ENCODE data around the gene ST6GALNAC4. TPM values are rescaled to one million over a fixed set of nuclear protein-coding genes. Genes with fewer than 3 reads are reported as not detected.

Gene ST6GALNAC4
- total RNA-seq, 2 experiments from 2014 or later = 37.0 to 39.7 TPM

DNA sequence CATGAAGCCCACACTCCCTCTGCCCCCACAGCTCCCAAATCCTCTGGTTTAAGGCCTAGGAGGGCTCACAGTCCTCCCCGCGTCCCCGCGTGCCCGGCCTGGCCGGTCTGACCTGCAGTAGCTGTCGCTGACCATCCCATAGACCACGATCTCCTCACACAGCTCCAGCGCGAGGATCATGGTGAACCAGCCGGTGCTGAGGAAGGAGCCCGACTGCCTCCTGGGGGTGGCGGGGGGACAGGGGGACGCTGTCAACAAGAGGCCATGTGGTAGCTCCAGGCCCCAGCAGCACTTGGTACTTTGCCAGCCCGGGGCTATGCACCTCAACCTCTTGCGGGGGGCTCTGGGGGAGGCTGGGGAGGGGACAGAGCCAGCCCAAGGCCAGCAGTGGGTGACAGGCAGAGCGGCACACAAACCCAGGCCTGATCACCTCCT, 7.0 kb downstream of the ST6GALNAC4 start:
- Mint-ChIP-seq H3K4me3 (no peak overlapping the region), H3K9me3 (ENCODE audit: insufficient read depth) (no peaks in the 10 kb centered on the region), H3K36me3 (ENCODE audit: low read depth) (peaks cover 53% of the 10 kb centered on the region), H3K4me1 (ENCODE audit: low read depth) (peaks cover 72% of the 10 kb centered on the region), H3K27me3 (ENCODE audit: low read depth) (no peaks in the 10 kb centered on the region), H3K27ac (no peak overlapping the region)
- ATAC-seq (no peak), DNase-seq (no peak)
- ChIA-PET CTCF (interaction anchor here (1.0 to 2.0 kb wide), 8 partner anchors 10 to 143 kb away, joined by 3 to 6 read pairs (median 4); no protein-coding TSS in a partner anchor), POLR2A (interaction anchor here (0.6 kb wide), 1 partner anchor 125 kb away, joined by 3 read pairs; no protein-coding TSS in a partner anchor)

DNA sequence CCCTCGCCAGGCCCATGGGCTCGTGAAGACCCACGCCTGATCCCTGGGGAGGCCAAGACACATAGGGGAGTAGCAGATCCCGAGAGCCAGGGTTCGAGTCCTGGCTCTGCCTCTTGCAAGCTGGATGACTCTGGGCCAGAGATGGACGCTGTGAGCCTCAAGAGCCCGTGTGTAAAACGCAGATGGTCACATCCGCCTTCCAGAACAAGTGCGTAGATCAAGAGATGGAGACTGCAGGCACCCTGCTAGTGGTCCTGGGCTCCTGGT, 8.2 kb downstream of the ST6GALNAC4 start:
- Mint-ChIP-seq H3K4me3 (no peak overlapping the region), H3K9me3 (ENCODE audit: insufficient read depth) (no peaks in the 10 kb centered on the region), H3K27ac (peak overlapping the region; percentile 11), H3K4me1 (ENCODE audit: low read depth) (peaks cover 73% of the 10 kb centered on the region), H3K36me3 (ENCODE audit: low read depth) (peaks cover 57% of the 10 kb centered on the region), H3K27me3 (ENCODE audit: low read depth) (no peaks in the 10 kb centered on the region)
- DNase-seq (no peak), ATAC-seq (no peak)
- POLR2A ChIA-PET = no interaction called here
- CTCF ChIA-PET = no interaction called here

DNA sequence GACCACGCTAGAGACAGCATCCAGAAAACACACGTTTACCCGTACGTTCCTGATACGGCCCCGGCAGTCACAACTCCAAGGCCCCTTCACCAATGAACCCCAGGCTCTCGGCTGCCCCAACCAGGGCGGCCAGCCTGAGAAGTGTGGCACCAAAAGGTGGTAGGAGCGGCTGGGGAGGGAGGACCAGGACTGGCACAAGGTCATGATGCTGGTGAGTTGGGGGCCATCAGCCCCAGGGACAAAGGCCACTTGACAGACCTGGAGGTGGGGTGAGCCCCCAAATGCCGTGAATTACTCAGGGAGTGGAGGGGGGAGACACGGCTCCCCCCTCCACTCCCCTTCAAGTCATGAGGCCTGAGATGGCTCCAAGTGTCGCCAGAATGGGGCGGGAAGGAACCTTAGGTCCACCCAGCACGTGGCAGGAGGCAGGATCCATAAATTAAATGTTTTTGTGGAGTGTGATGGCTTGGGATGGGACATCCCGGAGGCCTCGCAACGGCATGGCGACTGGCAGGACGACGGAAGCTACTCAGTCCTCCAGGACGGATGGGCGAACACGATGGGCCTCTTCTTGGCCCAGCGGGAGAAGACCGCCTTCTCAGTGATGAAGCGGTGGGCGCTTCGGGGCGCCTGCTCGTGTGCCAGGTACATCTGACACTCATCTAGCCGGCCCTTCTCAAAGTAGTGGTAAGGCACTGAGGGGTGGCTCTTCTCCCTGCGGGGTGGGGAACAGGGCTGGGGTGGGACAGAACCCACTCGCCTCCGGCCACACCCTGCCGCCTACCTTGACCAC, 8.8 kb downstream of the ST6GALNAC4 start:
- H3K4me1 Mint-ChIP-seq (ENCODE audit: low read depth) = peaks cover 75% of the 10 kb centered on the region
- no peaks in the 10 kb centered on the region for H3K9me3 Mint-ChIP-seq (ENCODE audit: insufficient read depth)
- CTCF ChIA-PET = interaction anchor here (0.7 to 5.4 kb wide), 2 partner anchors 8 to 210 kb away, joined by 3 to 34 read pairs; partner anchors contain the start of gene ST6GALNAC4
- no peak for ATAC-seq
- H3K36me3 Mint-ChIP-seq (ENCODE audit: low read depth) = peaks cover 57% of the 10 kb centered on the region
- H3K27me3 Mint-ChIP-seq (ENCODE audit: low read depth) = no peaks in the 10 kb centered on the region
- DNase-seq = no peak
- H3K4me3 Mint-ChIP-seq = no peak overlapping the region
- POLR2A ChIA-PET = no interaction called here
- H3K27ac Mint-ChIP-seq = peak overlapping the region; percentile 51

DNA sequence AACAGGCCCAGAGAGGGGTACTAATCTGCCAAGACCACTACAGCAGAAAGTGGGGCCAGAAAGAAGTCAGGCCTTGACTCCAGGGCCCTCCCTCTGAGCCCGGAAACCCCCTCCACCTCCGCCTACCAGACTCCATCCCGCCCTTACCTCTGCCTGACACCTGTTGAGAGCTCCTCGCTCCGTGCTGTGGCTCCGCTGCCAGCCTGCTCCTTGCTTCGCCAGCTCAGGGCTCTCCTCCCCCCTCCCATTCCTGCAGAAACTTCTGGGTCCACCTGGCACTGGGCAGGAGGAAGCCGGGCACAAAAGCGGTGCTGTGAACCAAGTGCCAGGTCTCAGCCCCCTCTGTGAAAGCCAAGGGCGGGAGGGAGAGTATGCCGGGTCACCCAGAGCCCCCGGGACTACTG, 11.1 kb downstream of the ST6GALNAC4 start:
- Mint-ChIP-seq H3K4me3 (peak overlapping the region; percentile 92), H3K27ac (peak overlapping the region; percentile 100), H3K36me3 (ENCODE audit: low read depth) (peaks cover 38% of the 10 kb centered on the region), H3K9me3 (ENCODE audit: insufficient read depth) (no peaks in the 10 kb centered on the region), H3K27me3 (ENCODE audit: low read depth) (no peaks in the 10 kb centered on the region), H3K4me1 (ENCODE audit: low read depth) (peaks cover 65% of the 10 kb centered on the region)
- ChIA-PET CTCF (interaction anchor here (0.7 to 5.4 kb wide), 7 partner anchors 10 to 212 kb away, joined by 3 to 34 read pairs (median 3); partner anchors contain the start of genes ST6GALNAC4 and TOR2A), POLR2A (interaction anchor here (1.1 to 4.3 kb wide), 6 partner anchors 10 to 123 kb away, joined by 3 to 81 read pairs (median 4); partner anchors contain the start of genes CDK9 and ST6GALNAC4)
- ATAC-seq (peak; percentile 52), DNase-seq (peak; percentile 69)

DNA sequence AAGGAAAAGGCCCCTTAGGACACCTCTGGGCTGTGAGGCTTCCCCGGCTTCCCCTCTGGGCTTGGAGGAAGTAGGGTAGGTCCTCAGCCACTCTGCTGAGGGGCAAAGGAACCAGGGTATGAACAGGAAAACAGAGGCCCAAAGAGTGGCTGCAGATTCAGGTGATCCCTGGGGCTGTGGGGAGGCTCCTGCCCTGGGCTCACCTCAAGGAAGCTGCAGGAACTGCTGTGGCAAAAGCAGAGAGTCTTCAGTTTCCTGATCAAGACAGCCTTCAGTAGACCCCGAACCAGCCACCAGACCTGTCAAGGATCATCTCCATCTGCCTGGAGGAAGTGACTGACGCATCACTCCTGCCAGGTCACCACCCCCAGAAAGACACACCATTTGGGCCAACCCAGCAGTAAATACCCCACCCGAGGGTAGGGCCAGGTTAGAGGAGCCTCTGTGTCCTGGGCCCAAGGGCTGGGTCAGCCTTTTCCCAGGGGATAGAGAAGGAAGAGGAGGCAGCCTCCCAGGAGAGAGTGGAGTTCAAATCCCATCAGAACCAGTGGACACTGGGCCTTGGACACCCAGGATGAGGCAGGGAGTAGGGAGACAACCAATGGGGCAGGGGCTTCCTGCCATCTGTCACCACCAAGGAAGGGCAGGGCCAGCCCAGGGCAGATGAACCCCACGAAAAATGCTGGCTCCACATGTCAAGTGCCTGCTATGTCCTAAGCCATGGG, 11.7 kb downstream of the ST6GALNAC4 start:
- ChIA-PET POLR2A (interaction anchor here (1.0 to 4.3 kb wide), 5 partner anchors 10 to 122 kb away, joined by 3 to 81 read pairs (median 5); partner anchors contain the start of gene ST6GALNAC4), CTCF (interaction anchor here (0.7 to 5.4 kb wide), 8 partner anchors 11 to 212 kb away, joined by 3 to 34 read pairs (median 4); partner anchors contain the start of genes ST6GALNAC4 and TOR2A)
- H3K4me1 Mint-ChIP-seq (ENCODE audit: low read depth) = peaks cover 60% of the 10 kb centered on the region
- no peaks in the 10 kb centered on the region for H3K27me3 Mint-ChIP-seq (ENCODE audit: low read depth)
- H3K27ac Mint-ChIP-seq = peak overlapping the region; percentile 100
- ATAC-seq = peak; percentile 51
- H3K4me3 Mint-ChIP-seq = peak overlapping the region; percentile 92
- peak; percentile 80 for DNase-seq
- H3K36me3 Mint-ChIP-seq (ENCODE audit: low read depth) = peaks cover 32% of the 10 kb centered on the region
- no peaks in the 10 kb centered on the region for H3K9me3 Mint-ChIP-seq (ENCODE audit: insufficient read depth)

DNA sequence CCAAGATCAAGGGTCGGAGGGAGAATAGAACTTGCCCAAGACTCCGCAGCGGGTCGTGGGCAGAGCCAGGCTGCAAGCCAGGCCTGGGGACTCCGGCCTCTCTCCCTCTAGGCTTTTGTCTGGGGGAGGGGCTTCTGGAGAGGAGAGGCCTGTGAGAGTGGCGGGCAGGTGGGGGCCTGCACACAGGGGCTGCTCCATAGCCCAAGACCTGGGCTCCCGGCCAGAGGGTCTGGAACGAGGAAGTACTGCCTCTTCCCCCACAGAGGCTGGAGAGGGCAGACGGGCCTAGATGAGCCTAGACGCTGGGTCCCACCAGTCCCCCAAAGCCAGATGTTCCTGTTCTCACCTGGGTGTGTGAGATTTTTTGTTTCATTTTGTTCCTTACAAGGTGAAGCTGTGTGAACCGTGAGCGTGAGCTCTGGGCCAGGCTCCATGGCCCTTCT, 12.3 kb downstream of the ST6GALNAC4 start:
- Mint-ChIP-seq H3K4me3 (peak overlapping the region; percentile 92), H3K27me3 (ENCODE audit: low read depth) (no peaks in the 10 kb centered on the region), H3K27ac (peak overlapping the region; percentile 100), H3K9me3 (ENCODE audit: insufficient read depth) (no peaks in the 10 kb centered on the region), H3K36me3 (ENCODE audit: low read depth) (peaks cover 34% of the 10 kb centered on the region), H3K4me1 (ENCODE audit: low read depth) (peaks cover 63% of the 10 kb centered on the region)
- DNase-seq = no peak
- ChIA-PET POLR2A (interaction anchor here (1.0 to 4.3 kb wide), 4 partner anchors 11 to 111 kb away, joined by 3 to 81 read pairs (median 4); partner anchors contain the start of gene ST6GALNAC4), CTCF (interaction anchor here (1.0 to 5.4 kb wide), 6 partner anchors 11 to 170 kb away, joined by 3 to 34 read pairs (median 4); partner anchors contain the start of genes CDK9, ST6GALNAC4 and TOR2A)
- peak; percentile 6 for ATAC-seq

DNA sequence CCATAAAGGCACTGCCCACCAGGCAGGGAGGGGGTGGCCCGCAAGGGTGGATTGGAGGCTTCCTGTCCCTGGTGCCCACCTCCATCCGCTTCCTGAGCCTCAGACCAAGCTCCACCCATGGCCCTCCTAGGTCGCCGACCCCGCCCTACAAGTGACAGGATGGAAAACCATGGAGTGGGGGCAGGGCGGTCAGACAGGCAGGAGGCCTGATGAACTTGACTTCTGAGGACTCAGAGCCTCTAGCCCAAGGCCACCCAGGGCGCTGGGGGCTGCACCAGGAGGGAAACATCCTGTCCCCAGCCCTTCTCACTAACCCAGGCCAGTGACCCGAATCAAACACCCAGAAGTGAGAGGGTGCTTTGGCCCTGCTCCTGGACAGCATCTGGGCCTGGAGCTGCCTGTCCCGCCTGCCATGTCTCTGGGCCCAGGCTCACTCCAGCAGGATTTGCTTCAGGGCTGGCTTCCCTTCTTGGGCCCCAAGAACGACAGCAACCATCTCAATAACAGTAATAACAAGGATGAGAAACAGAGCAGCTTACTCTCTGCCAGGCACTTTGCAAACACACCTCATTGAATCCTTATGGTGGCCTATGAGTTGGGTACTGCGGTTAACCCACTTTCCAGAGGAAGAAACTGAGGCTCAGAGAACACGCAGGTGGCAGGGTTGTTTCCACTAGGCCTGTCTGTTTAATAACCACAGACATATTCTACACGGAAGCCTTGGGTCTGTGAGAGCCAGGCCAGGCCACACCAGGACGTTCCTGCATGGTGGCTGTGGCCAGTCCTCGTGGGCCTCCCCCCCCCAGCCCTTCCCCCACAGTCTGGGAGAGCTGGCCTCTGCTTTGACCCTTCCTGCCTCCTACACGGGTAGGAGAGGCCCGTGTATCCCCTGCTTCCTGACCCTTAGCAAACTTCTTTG, 13.0 kb downstream of the ST6GALNAC4 start:
- Mint-ChIP-seq H3K27ac (peak overlapping the region; percentile 100), H3K36me3 (ENCODE audit: low read depth) (peaks cover 34% of the 10 kb centered on the region), H3K9me3 (ENCODE audit: insufficient read depth) (no peaks in the 10 kb centered on the region), H3K27me3 (ENCODE audit: low read depth) (no peaks in the 10 kb centered on the region), H3K4me3 (peak overlapping the region; percentile 92), H3K4me1 (ENCODE audit: low read depth) (peaks cover 62% of the 10 kb centered on the region)
- POLR2A ChIA-PET = interaction anchor here (0.6 to 4.3 kb wide), 8 partner anchors 11 to 167 kb away, joined by 3 to 81 read pairs (median 4); partner anchors contain the start of genes PIP5KL1 and ST6GALNAC4
- ATAC-seq (peak; percentile 37), DNase-seq (peak; percentile 94)
- CTCF ChIA-PET = interaction anchor here (1.0 to 5.4 kb wide), 8 partner anchors 10 to 169 kb away, joined by 3 to 34 read pairs (median 3); partner anchors contain the start of genes CDK9, ST6GALNAC4 and TOR2A

- peak; percentile 77 for ATAC-seq
- H3K4me1 Mint-ChIP-seq (ENCODE audit: low read depth) = peaks cover 39% of the 10 kb centered on the region
- peaks cover under 1% of the 10 kb centered on the region for H3K9me3 Mint-ChIP-seq (ENCODE audit: insufficient read depth)
- H3K4me3 Mint-ChIP-seq = peak within 1 kb of the TSS; percentile 83
- DNase-seq = peak; percentile 73
- POLR2A ChIA-PET = interaction anchor here (0.5 to 2.8 kb wide), 7 partner anchors 9 to 128 kb away, joined by 3 to 12 read pairs (median 4); partner anchors contain the start of genes ENG and ST6GALNAC4
- peaks cover 47% of the 10 kb centered on the region for H3K36me3 Mint-ChIP-seq (ENCODE audit: low read depth)
- H3K27ac Mint-ChIP-seq = peak within 1 kb of the TSS; percentile 86
- CTCF ChIA-PET = interaction anchor here (1.3 to 3.8 kb wide), 5 partner anchors 10 to 164 kb away, joined by 4 to 13 read pairs (median 7); partner anchors contain the start of genes ST6GALNAC4 and TOR2A
- no peaks in the 10 kb centered on the region for H3K27me3 Mint-ChIP-seq (ENCODE audit: low read depth)
Observed at GRCh38 chr9:127899128-127899943, 17.5 kb downstream of the ST6GALNAC4 start, which contains the start of gene ST6GALNAC6. TSS of gene ST6GALNAC6 (minus strand) at chr9:127899603. CDS start at chr9:127897981, 1,622 bp downstream.

DNA sequence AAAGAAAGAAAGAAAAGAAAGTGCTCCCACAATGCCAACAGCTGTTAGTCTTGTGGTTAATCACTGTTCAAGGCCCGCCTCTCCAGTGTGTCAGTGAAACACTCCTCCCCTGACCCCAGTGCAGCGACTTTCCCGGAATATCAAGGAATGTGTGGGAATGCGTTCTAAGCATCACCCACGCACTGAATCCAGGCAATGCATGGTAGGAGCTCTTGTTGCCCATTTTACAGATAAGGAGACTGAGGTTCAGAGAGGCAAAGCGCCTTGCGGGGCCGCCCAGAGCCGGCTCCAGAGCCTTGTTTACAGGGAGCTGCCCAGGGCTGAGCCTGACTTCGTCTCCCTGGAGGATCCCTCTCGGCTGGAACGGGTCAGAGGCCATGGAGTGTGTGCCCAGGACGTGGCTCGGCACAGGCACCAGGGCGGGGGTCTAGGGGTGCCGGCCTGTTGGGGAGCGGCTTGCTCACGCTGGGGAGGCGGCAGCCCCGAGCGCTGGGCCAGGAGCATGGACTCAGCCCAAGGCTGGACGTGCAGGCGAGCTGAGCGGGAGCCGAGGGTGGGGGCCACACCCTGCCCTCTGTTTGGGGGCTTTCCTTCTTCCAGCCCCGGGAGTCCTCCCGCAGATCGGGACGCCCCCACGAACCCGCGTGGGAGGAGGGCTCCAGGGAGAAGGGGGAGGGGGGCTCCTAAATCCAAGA, 18.3 kb downstream of the ST6GALNAC4 start:
- CTCF ChIA-PET = interaction anchor here (1.5 to 3.8 kb wide), 4 partner anchors 9 to 164 kb away, joined by 4 to 13 read pairs (median 8); partner anchors contain the start of genes ST6GALNAC4 and TOR2A
- Mint-ChIP-seq H3K27me3 (ENCODE audit: low read depth) (no peaks in the 10 kb centered on the region), H3K36me3 (ENCODE audit: low read depth) (peaks cover 49% of the 10 kb centered on the region), H3K9me3 (ENCODE audit: insufficient read depth) (peaks cover 8% of the 10 kb centered on the region), H3K4me3 (peak overlapping the region; percentile 82), H3K27ac (peak overlapping the region; percentile 75), H3K4me1 (ENCODE audit: low read depth) (peaks cover 33% of the 10 kb centered on the region)
- POLR2A ChIA-PET = interaction anchor here (0.8 to 2.8 kb wide), 5 partner anchors 9 to 127 kb away, joined by 3 to 12 read pairs (median 3); partner anchors contain the start of gene ST6GALNAC4
- ATAC-seq (peak; percentile 12), DNase-seq (no peak)

Data from activated CD8-positive, alpha-beta T cell treated with anti-CD3 and anti-CD28 coated beads, Interleukin-2, amount 10 ng/mL, durations not matched to agents 7 days and 5 days (primary cell).